22Rv1 (cell line): Measurements from ENCODE around the gene MAP4K3.
"Not testable (repeated sequence)": the region's sequence is repeated elsewhere in the genome, so short reads cannot be mapped to it uniquely, and the experiment has no call there.

Experiments used
- H3K27ac ChIP-seq: fragments of 450-650 bp; 2 replicates; pipeline ENCODE4 v1.5.1; 2017
- ZFX ChIP-seq: fragments of 450-650 bp; IDR thresholded peaks from 2 replicates; pipeline ENCODE4 v1.6.1; 2017; ENCODE audit warnings: antibody characterized with exemption, borderline replicate concordance
- TF ChIP-seq, protein P1 (sequence below): fragments of 450-650 bp; IDR thresholded peaks from 2 replicates; pipeline ENCODE4 v1.5.1; 2017; ENCODE audit warnings: mild to moderate bottlenecking

MAP4K3 gene

DNA sequence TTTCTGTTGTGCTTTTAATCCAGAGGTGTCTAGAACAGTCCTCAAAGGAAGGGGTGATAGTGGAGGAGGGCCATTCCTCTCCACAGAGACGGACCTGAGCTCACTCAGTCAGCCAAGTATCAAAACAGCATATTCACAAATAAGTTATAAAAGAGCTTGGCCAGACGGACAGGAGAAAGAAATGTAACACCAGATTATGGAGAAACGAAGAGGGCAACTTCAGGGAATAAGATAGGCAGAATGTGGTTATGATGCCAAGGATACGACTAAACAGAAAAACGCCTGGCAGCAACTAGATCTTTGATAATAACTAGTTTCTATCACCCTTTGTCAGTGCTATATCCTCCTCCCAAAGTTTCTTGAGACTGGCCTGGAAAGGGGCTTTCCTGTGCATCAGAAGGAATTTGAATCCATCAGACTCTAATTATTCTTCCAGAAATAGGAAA lies 42.5 kb downstream of the MAP4K3 start:
- no peak for TF ChIP-seq ZFX
- TF ChIP-seq, protein P1, sequence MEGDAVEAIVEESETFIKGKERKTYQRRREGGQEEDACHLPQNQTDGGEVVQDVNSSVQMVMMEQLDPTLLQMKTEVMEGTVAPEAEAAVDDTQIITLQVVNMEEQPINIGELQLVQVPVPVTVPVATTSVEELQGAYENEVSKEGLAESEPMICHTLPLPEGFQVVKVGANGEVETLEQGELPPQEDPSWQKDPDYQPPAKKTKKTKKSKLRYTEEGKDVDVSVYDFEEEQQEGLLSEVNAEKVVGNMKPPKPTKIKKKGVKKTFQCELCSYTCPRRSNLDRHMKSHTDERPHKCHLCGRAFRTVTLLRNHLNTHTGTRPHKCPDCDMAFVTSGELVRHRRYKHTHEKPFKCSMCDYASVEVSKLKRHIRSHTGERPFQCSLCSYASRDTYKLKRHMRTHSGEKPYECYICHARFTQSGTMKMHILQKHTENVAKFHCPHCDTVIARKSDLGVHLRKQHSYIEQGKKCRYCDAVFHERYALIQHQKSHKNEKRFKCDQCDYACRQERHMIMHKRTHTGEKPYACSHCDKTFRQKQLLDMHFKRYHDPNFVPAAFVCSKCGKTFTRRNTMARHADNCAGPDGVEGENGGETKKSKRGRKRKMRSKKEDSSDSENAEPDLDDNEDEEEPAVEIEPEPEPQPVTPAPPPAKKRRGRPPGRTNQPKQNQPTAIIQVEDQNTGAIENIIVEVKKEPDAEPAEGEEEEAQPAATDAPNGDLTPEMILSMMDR: no peak
- H3K27ac ChIP-seq: no peak overlapping the region

GRCh38 chr2:39392672-39393071 lies 44.4 kb downstream of the MAP4K3 start:
- TF ChIP-seq, protein P1: no peak
- no peak for TF ChIP-seq ZFX
- no peak overlapping the region for H3K27ac ChIP-seq

GRCh38 chr2:39390216-39390615 lies 46.9 kb downstream of the MAP4K3 start:
- no peak for TF ChIP-seq ZFX
- TF ChIP-seq, protein P1: no peak

GRCh38 chr2:39386064-39386463 lies 51.0 kb downstream of the MAP4K3 start:
- TF ChIP-seq, protein P1: no peak
- TF ChIP-seq ZFX: no peak
- no peak overlapping the region for H3K27ac ChIP-seq

More at GRCh38 chr2:39390216-39390615, 46.9 kb downstream of the MAP4K3 start:
- no peak overlapping the region for H3K27ac ChIP-seq

GRCh38 chr2:39385172-39385571 lies 51.9 kb downstream of the MAP4K3 start:
- no peak for TF ChIP-seq ZFX
- TF ChIP-seq, protein P1: no peak

GRCh38 chr2:39384071-39384470 lies 53.0 kb downstream of the MAP4K3 start:
- not testable (repeated sequence) for H3K27ac ChIP-seq

More at GRCh38 chr2:39385172-39385571, 51.9 kb downstream of the MAP4K3 start:
- no peak overlapping the region for H3K27ac ChIP-seq

DNA sequence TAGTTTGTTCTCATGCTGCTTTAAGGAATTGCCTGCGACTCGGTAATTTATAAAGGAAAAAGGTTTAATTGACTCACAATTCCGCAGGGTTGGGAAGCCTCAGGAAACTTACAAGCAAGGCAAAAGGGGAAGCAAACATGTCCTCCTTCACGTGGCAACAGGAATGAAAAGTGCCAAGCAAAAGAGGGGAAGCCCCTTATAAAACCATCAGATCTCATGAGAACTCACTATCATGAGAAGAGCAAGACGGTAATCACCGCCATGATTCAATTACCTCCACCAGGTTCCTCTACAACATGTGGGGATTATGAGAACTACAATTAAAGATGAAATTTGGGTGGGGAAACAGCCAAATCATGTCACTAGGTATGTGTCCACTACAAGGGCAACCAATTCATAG lies 53.9 kb downstream of the MAP4K3 start:
- TF ChIP-seq, protein P1: no peak
- TF ChIP-seq ZFX: no peak
- H3K27ac ChIP-seq: no peak overlapping the region

DNA sequence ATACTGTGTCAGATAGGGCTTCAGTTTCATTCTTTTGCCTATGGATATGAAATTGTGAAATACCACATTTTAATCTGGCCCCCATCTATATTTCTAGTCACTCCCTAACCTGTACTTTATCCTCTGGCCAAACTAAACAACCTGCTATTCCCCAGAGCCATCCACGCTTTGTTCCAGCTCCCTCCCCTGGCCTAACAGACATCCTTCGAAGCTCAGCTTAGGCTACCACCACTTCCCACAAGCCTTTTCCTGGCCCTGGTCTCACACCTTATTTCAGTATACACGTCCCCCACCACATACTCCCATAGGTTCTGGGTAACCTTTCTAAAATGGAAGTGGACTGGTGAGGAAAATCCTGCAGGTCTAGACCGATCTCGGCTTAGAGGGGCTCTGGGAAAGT lies 55.4 kb downstream of the MAP4K3 start:
- no peak overlapping the region for H3K27ac ChIP-seq
- TF ChIP-seq ZFX: no peak
